Calu3 (cell line): Measurements from ENCODE around the gene MAP3K8. TPM values are rescaled to one million over a fixed set of nuclear protein-coding genes. Genes with fewer than 3 reads are reported as not detected.
"Not testable (repeated sequence)": the region's sequence is repeated elsewhere in the genome, so short reads cannot be mapped to it uniquely, and the experiment has no call there.

Experiments
- BruUV-seq: library from RNA; stranded (reverse); fragments of 400-500 nt; replicated peaks from 2 replicates; lab custom pipeline; 2021; lab: Mats Ljungman, UMichigan
- CTCF ChIA-PET: fragments of 300-600 bp; sonication (Branson Sonifier 250); formaldehyde crosslinking; loops from one replicate; lab custom pipeline; 2022; ENCODE audit warnings: antibody characterized with exemption; lab: Charles Lee
- DNase-seq: peaks from one replicate; pipeline ENCODE4 v3.0.0; 2022
- H3K27ac Mint-ChIP-seq: one replicate; pipeline ENCODE4 v1.8.0; 2022; ENCODE audit warnings: mixed read lengths; ENCODE audit not compliant: unreplicated experiment
- H3K27me3 Mint-ChIP-seq: one replicate; pipeline ENCODE4 v1.8.0; 2022; ENCODE audit warnings: mixed read lengths; ENCODE audit not compliant: unreplicated experiment
- H3K36me3 Mint-ChIP-seq: one replicate; pipeline ENCODE4 v1.8.0; 2022; ENCODE audit warnings: mild to moderate bottlenecking, moderate library complexity, mixed read lengths; ENCODE audit not compliant: insufficient read depth, unreplicated experiment
- H3K4me1 Mint-ChIP-seq: one replicate; pipeline ENCODE4 v1.8.0; 2022; ENCODE audit warnings: mild to moderate bottlenecking, low read depth, mixed read lengths; ENCODE audit not compliant: unreplicated experiment
- H3K4me3 Mint-ChIP-seq: one replicate; pipeline ENCODE4 v1.8.0; 2022; ENCODE audit warnings: mild to moderate bottlenecking, low read depth, moderate library complexity, mixed read lengths; ENCODE audit not compliant: unreplicated experiment
- H3K9me3 Mint-ChIP-seq: one replicate; pipeline ENCODE4 v1.8.0; 2022; ENCODE audit warnings: low read depth, mixed read lengths; ENCODE audit not compliant: unreplicated experiment
- intact Hi-C: fragments of 100-400 bp; cut with micrococcal nuclease; formaldehyde crosslinking; loops from one replicate; pipeline ENCODE4 v1.10.0; 2022; ENCODE audit not compliant: unreplicated experiment
- total RNA-seq: library from RNA; stranded (reverse); gene quantifications from 2 replicates; pipeline ENCODE4 v1.2.3, GENCODE V29; 2022
- TF ChIP-seq, protein P1 (sequence below): fragments of 200-600 bp; IDR thresholded peaks from one replicate; pipeline ENCODE4 v1.8.0; 2022; ENCODE audit warnings: antibody characterized with exemption; ENCODE audit not compliant: unreplicated experiment

Gene MAP3K8
- total RNA-seq, 1 experiment from 2014 or later: 20.6 TPM

DNA sequence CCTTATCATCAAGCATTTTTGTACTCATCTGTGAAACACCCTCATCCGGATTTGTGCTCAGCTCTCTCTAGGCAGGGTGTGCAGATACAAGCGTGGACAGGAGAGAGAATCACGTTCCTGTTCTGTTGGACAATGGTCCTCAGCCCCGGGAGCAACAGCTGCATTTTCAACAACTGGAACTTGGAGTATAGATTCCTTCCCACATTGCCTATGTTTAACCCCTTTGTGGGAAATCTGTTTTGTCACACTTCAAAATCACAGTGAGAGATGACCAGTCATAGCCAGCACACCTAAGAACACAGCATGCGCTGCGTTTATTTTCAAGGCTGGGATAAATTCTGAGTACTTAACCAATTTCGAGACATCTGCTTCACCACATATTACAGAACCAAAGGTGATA, 32.5 kb downstream of the MAP3K8 start:
- Mint-ChIP-seq H3K4me1 (no peaks in the 10 kb centered on the region), H3K9me3 (no peaks in the 10 kb centered on the region), H3K4me3 (no peak overlapping the region), H3K27ac (no peak overlapping the region), H3K36me3 (no peaks in the 10 kb centered on the region), H3K27me3 (no peaks in the 10 kb centered on the region)
- CTCF ChIA-PET: interaction anchor here (1.6 kb wide), 1 partner anchor 19 kb away, joined by 3 read pairs; no protein-coding TSS in a partner anchor
- intact Hi-C loops: no loop called here
- BruUV-seq: no TSS peak
- no peak for DNase-seq
- TF ChIP-seq, protein P1, sequence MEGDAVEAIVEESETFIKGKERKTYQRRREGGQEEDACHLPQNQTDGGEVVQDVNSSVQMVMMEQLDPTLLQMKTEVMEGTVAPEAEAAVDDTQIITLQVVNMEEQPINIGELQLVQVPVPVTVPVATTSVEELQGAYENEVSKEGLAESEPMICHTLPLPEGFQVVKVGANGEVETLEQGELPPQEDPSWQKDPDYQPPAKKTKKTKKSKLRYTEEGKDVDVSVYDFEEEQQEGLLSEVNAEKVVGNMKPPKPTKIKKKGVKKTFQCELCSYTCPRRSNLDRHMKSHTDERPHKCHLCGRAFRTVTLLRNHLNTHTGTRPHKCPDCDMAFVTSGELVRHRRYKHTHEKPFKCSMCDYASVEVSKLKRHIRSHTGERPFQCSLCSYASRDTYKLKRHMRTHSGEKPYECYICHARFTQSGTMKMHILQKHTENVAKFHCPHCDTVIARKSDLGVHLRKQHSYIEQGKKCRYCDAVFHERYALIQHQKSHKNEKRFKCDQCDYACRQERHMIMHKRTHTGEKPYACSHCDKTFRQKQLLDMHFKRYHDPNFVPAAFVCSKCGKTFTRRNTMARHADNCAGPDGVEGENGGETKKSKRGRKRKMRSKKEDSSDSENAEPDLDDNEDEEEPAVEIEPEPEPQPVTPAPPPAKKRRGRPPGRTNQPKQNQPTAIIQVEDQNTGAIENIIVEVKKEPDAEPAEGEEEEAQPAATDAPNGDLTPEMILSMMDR: no peak

DNA sequence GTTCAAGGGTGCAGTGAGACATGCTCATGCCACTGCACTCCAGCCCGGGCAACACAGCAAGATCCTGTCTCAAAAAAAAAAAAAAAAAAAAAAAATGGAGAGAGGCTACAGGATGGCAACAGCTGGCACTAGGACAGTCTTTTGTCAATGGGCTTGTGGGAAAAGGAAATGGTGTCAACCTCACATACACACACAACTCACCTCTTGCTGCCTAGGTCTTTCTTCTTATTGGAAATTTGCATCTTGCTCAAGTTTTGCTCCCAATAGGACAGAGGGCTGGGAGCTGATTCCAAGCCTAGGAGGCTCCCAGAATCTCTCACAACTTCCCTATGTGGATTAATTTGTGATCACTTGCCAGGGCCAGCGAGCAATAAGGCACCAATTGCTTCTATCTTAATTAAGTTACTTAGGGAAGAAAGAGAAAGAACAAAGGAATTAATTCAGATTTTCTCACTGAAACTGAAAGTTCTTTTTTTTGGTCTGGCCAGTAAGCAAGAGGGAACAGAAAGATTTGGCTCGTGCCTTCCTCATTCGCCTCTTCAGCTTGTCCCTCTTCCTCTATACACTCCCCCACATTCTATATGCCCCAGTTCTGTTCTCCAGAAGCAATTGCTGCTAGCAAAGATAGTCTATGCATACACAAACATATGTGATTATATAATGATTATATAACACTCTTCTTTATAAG, 33.8 kb downstream of the MAP3K8 start:
- H3K27me3 Mint-ChIP-seq: no peaks in the 10 kb centered on the region
- intact Hi-C loops: no loop called here
- no peaks in the 10 kb centered on the region for H3K36me3 Mint-ChIP-seq
- H3K4me1 Mint-ChIP-seq: no peaks in the 10 kb centered on the region
- no peak overlapping the region for H3K27ac Mint-ChIP-seq
- H3K4me3 Mint-ChIP-seq: no peak overlapping the region
- DNase-seq: no peak
- no TSS peak for BruUV-seq
- TF ChIP-seq, protein P1: no peak
- CTCF ChIA-PET: interaction anchor here (1.6 kb wide), 1 partner anchor 21 kb away, joined by 3 read pairs; no protein-coding TSS in a partner anchor
- no peaks in the 10 kb centered on the region for H3K9me3 Mint-ChIP-seq

DNA sequence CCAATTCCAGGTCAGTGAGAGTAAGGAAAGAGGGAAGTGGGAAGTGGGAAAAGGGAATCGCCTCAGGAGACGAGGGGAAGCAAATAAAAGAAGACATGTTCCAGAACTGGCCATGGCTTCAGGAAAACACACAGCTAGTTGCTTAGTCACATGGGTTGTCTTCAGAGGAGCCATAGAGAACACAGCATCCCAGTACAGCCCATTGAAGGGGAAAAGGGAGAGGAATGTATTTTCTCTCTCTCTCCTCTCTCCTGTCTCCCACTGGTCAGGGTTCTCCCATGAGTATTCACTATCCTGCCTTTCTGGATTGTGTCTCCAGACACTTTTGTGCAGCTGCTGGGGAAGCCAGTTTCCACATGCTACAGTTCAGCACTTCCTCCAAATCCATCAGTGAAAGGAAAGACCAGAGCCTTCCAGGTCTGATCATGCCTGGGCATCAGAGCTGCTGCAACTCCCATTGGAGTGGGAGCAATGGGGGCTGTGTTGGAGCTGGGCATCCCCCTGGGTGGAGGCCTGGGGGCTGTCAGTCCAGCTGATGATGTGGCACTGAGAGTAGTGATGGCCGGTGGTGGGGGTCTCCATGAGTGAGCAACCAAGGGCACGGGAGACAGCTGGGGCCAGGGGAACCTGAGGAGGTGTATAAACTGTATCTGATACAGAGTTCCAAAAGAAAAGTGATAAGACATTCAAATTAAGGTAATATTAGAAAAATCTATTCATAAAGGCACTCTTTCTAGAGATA, 38.6 kb downstream of the MAP3K8 start:
- H3K27me3 Mint-ChIP-seq: no peaks in the 10 kb centered on the region
- no peak overlapping the region for H3K4me3 Mint-ChIP-seq
- no TSS peak for BruUV-seq
- H3K4me1 Mint-ChIP-seq: no peaks in the 10 kb centered on the region
- CTCF ChIA-PET: no interaction called here
- H3K27ac Mint-ChIP-seq: no peak overlapping the region
- DNase-seq: no peak
- intact Hi-C loops: no loop called here
- no peaks in the 10 kb centered on the region for H3K36me3 Mint-ChIP-seq
- no peaks in the 10 kb centered on the region for H3K9me3 Mint-ChIP-seq
- TF ChIP-seq, protein P1: no peak

DNA sequence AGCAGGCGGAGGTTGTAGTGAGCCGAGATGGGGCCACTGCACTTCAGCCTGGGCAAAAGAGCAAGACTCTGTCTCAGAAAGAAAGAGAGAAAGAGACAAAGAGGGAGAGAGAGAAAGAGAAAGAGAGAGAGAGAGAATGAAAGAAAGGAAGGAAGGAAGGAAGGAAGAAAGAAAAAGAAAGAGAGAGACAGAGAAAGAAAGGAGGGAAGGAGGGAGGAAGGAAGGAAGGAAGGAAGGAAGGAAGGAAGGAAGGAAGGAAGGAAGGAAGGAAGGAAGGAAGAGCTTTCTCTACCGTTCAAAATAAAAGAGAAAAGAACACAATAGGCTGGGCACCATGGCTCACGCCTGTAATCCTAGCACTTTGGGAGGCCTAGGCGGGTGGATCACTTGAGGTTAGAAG, 41.5 kb downstream of the MAP3K8 start:
- not testable (repeated sequence) for H3K4me1 Mint-ChIP-seq, BruUV-seq, H3K27ac Mint-ChIP-seq

More for the DNA sequence above, 41.5 kb downstream of the MAP3K8 start:
- intact Hi-C loops, H3K36me3 Mint-ChIP-seq, H3K4me3 Mint-ChIP-seq, DNase-seq, H3K9me3 Mint-ChIP-seq, CTCF ChIA-PET, H3K27me3 Mint-ChIP-seq: not testable (repeated sequence)
